Nephron progenitor cell (in vitro differentiated cells): ENCODE results near the gene SPAG16.

Experiments
- DNase-seq: peaks from one replicate; pipeline ENCODE4 v3.0.0; 2021
- H3K27ac Mint-ChIP-seq: 2 replicates; pipeline ENCODE4 v1.8.0; 2021; ENCODE audit warnings: mild to moderate bottlenecking, moderate library complexity, mixed read lengths
- H3K27me3 Mint-ChIP-seq: 2 replicates; pipeline ENCODE4 v1.8.0; 2021; ENCODE audit warnings: mild to moderate bottlenecking, low read depth, mixed read lengths; ENCODE audit not compliant: poor library complexity
- H3K36me3 Mint-ChIP-seq: 2 replicates; pipeline ENCODE4 v1.8.0; 2021; ENCODE audit warnings: low read depth, mixed read lengths
- H3K4me1 Mint-ChIP-seq: 2 replicates; pipeline ENCODE4 v1.8.0; 2021; ENCODE audit warnings: mixed read lengths
- H3K4me3 Mint-ChIP-seq: 2 replicates; pipeline ENCODE4 v1.8.0; 2021; ENCODE audit warnings: mild to moderate bottlenecking, moderate library complexity, mixed read lengths
- H3K9me3 Mint-ChIP-seq: 2 replicates; pipeline ENCODE4 v1.8.0; 2021; ENCODE audit warnings: mild to moderate bottlenecking, moderate library complexity, mixed read lengths
- TF ChIP-seq, protein P1 (sequence below): fragments of 200-600 bp; sonication (generic); IDR thresholded peaks from 2 replicates; pipeline ENCODE4 v1.5.0; 2021; ENCODE audit warnings: antibody characterized with exemption

SPAG16 gene

DNA sequence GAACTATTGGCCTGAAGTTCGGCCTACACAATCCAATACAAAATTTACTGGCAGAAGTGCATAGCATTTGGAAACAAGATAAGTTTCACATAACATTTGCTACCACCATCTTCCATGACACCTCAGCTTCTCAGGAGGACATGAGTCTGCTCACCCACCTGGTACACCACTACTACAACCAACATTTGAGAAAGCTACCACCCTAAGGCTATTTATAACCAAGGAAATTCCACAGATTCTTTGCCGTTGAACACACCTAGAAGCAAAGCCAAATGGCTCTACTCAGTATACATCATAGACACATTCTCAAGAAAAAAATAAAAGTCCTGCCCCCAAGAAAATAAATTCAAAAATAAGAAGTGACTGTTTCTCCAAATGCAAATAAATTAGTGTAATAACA lies 145.3 kb downstream of the SPAG16 start:
- Mint-ChIP-seq H3K4me3 (no peak overlapping the region), H3K36me3 (no peaks in the 10 kb centered on the region), H3K9me3 (peaks cover 18% of the 10 kb centered on the region), H3K4me1 (no peaks in the 10 kb centered on the region), H3K27me3 (no peaks in the 10 kb centered on the region), H3K27ac (no peak overlapping the region)
- no peak for DNase-seq
- TF ChIP-seq, protein P1, sequence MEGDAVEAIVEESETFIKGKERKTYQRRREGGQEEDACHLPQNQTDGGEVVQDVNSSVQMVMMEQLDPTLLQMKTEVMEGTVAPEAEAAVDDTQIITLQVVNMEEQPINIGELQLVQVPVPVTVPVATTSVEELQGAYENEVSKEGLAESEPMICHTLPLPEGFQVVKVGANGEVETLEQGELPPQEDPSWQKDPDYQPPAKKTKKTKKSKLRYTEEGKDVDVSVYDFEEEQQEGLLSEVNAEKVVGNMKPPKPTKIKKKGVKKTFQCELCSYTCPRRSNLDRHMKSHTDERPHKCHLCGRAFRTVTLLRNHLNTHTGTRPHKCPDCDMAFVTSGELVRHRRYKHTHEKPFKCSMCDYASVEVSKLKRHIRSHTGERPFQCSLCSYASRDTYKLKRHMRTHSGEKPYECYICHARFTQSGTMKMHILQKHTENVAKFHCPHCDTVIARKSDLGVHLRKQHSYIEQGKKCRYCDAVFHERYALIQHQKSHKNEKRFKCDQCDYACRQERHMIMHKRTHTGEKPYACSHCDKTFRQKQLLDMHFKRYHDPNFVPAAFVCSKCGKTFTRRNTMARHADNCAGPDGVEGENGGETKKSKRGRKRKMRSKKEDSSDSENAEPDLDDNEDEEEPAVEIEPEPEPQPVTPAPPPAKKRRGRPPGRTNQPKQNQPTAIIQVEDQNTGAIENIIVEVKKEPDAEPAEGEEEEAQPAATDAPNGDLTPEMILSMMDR, result no peak

DNA sequence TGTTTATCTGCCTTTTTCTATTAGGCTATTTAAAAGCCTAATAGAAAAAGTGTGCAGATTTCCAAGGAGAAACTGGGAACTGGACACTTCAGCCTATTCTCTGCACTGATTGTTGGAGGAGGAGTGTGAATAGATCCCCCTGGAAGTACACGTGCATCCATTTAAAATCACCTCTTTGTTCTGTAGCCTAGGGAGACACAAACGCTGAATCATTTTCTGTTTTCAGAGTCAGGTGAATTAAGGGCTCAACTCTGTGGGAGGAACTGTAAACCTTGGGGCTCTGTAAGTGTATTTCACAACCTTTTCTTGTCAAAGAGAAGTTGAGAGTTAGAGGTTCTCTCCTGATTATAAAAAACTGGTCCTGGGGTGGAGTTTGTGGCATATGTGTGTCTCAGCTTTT lies 159.7 kb downstream of the SPAG16 start:
- Mint-ChIP-seq H3K36me3 (no peaks in the 10 kb centered on the region), H3K27ac (no peak overlapping the region), H3K27me3 (no peaks in the 10 kb centered on the region), H3K4me1 (no peaks in the 10 kb centered on the region), H3K4me3 (no peak overlapping the region), H3K9me3 (peaks cover 18% of the 10 kb centered on the region)
- TF ChIP-seq, protein P1, result no peak
- DNase-seq, result no peak

DNA sequence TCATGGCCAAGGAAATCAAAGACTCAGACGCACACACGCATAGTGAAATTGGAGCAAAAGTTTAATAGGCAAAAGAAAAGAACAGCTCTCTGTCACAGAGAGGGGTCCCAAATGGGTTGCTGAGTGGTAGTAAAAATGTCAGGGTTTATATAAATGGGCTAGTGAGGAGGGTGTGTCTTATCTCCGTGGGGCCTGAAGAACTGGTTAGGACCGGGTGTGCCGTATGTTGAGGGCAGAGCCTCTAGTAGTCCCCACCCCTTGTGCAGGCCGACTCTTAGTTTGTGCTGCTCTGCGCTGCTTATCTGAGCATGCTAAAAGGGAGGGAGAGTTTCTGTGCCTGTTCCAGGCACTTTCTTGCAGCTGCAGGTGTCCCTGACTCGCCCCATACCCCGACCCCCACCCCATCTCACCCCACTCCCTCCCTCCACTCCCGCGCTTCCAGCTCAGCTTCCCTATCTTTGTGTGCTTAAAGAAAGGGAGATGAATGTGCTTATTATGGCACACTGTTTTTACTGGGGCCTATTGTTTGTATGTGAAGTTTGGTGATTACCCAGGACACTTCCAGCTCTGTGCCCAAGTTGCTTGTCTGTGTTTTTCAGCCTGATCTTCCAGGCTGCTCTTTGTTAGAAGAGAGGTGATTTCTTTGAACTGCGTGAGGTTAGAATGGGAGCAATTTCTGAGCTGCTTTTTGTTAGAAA lies 167.4 kb downstream of the SPAG16 start:
- peaks cover 21% of the 10 kb centered on the region for H3K9me3 Mint-ChIP-seq
- no peaks in the 10 kb centered on the region for H3K27me3 Mint-ChIP-seq
- H3K4me1 Mint-ChIP-seq, result peaks cover 17% of the 10 kb centered on the region
- peak overlapping the region; percentile 55 for H3K27ac Mint-ChIP-seq
- TF ChIP-seq, protein P1, result no peak
- H3K4me3 Mint-ChIP-seq, result peak overlapping the region; percentile 11
- H3K36me3 Mint-ChIP-seq, result peaks cover 5% of the 10 kb centered on the region
- DNase-seq, result peak; percentile 48

DNA sequence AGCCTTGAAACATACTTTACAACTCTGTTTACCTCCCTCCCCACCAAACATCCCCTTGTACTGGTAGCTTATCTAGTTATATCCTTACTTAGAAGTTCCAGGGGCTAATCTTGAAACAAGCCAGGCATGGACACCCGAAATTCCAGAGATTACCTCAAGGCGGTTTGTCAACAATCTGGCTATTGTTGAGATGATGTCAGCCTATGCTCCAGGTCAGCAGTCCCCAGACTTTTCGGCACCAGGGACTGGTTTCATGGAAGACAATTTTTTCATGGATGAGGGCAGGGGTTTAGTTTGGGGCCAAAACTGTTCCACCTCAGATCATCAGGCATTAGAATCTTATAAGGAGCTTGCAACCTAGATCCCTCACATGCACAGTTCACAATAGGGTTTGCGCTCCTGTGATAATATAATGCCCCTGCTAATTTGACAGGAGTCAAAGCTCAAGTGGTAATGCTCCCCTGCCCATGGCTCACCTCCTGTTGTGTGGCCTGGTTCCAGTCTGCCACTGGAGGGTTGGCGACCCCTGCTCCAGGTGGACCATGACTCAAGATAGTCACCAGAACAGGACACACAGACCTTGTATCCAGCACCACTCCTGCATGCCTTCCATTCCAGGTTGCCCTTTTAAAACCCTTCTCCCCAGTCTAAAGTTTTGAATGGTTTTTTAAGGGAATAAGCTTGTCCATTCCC lies 171.2 kb downstream of the SPAG16 start:
- TF ChIP-seq, protein P1, result no peak
- no peaks in the 10 kb centered on the region for H3K36me3 Mint-ChIP-seq

DNA sequence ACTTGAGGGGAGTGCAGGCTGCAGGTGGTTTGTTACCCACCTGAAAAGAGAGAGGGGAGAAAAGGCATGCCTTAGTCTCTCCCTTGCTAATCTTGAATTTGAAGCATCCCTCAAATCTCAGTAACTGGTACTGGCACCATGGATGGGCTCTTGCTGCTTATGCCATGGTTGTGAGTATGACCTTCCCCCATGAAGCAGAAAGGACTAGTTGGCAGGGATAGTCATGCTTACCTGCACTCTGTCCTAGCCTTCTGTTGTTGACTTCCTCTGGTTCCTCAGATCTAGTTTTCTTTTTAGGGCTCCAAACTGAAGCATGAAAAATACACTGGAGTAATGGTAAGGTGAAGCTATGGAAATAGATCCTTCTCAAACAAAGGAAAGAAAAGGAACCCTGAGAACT lies 191.2 kb downstream of the SPAG16 start:
- Mint-ChIP-seq H3K27me3 (no peaks in the 10 kb centered on the region), H3K27ac (no peak overlapping the region), H3K36me3 (no peaks in the 10 kb centered on the region), H3K4me3 (no peak overlapping the region), H3K4me1 (no peaks in the 10 kb centered on the region), H3K9me3 (peaks cover 47% of the 10 kb centered on the region)
- no peak for DNase-seq
- TF ChIP-seq, protein P1, result no peak

More for the DNA sequence above, 171.2 kb downstream of the SPAG16 start:
- Mint-ChIP-seq H3K4me1 (peaks cover 17% of the 10 kb centered on the region), H3K9me3 (no peaks in the 10 kb centered on the region), H3K4me3 (no peak overlapping the region), H3K27ac (no peak overlapping the region), H3K27me3 (no peaks in the 10 kb centered on the region)
- DNase-seq, result no peak

DNA sequence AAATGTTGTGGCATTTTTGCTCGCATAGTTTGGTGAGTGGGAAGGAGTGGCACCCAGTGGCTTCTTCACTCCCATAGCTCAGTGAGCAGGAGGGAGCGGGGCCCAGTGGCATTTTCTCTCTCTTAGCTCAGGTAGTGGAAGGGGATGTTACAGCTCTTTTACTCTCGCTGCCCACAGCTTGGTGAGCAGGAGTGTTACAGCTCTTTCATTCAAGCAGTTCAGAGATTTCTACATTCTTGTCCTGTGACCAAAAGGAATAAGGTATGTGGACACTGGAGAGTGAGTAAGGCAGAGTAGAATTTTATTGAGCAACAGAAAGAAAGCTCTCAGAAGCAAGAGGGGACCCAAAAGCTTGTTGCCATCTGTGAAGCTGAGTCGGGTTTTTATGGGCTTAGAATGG lies 192.4 kb downstream of the SPAG16 start:
- Mint-ChIP-seq H3K4me1 (no peaks in the 10 kb centered on the region), H3K36me3 (no peaks in the 10 kb centered on the region), H3K27me3 (no peaks in the 10 kb centered on the region), H3K27ac (no peak overlapping the region), H3K9me3 (peaks cover 43% of the 10 kb centered on the region), H3K4me3 (no peak overlapping the region)
- DNase-seq, result no peak
- TF ChIP-seq, protein P1, result no peak
